A673 (cell line): ENCODE data around the gene MYO18B.

ENCODE experiments used
- CTCF ChIP-seq: fragments of 300-800, 200-600 bp; sonication (generic); conservative IDR thresholded peaks from 2 replicates; pipeline ENCODE4 v1.5.1; 2017; ENCODE audit warnings: low read depth, mild to moderate bottlenecking, antibody characterized with exemption, low read length, moderate library complexity, mixed read lengths
- EZH2 ChIP-seq: fragments of 200-600 bp; sonication (generic); IDR thresholded peaks from 2 replicates; pipeline ENCODE4 v1.6.1; 2017; ENCODE audit warnings: borderline replicate concordance, low read depth, mild to moderate bottlenecking, mixed read lengths, antibody characterized with exemption, low read length; ENCODE audit not compliant: poor library complexity, severe bottlenecking

- TF ChIP-seq EZH2 (no peak), CTCF (no peak)
These were observed 104.2 kb downstream of the MYO18B start for GRCh38 chr22:25845985-25846745.
